NOMO-1 treated with DMSO at 0.1 percent for 48 hours (cell line): ENCODE data around the gene IFNL2.
"Not testable (repeated sequence)": the region's sequence is repeated elsewhere in the genome, so short reads cannot be mapped to it uniquely, and the experiment has no call there.

Source experiments
- DNase-seq: peaks from one replicate; lab custom pipeline; 2025; ENCODE audit not compliant: unreplicated experiment; lab: John Stamatoyannopoulos, UW

The IFNL2 gene

DNA sequence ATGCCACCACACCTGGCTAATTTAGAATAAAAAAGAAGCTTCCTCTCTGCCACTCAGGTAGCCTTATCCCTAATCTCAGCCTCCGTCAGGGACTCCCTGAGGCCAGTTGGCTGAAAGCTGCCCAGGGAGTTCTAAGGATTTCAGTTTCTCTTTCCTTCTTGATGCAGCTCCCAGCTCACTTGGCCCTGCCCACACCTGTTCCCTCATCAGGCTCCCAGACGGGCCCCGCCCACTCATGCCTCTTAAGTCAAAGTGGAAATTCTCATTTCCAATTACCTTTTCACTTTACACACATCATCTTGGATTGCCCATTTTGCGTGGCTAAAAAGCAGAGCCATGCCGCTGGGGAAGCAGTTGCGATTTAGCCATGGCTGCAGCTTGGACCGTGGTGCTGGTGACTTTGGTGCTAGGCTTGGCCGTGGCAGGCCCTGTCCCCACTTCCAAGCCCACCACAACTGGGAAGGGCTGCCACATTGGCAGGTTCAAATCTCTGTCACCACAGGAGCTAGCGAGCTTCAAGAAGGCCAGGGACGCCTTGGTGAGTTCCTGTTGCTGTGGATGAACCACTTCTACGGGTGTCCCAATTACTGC, 28.0 kb downstream of the IFNL2 start, which contains the start of gene IFNL1:
TSS of gene IFNL1 (plus strand) at position 353 of the 591 bp plus-strand sequence. CDS start at position 368, 15 bp downstream.
- no peak for DNase-seq

DNA sequence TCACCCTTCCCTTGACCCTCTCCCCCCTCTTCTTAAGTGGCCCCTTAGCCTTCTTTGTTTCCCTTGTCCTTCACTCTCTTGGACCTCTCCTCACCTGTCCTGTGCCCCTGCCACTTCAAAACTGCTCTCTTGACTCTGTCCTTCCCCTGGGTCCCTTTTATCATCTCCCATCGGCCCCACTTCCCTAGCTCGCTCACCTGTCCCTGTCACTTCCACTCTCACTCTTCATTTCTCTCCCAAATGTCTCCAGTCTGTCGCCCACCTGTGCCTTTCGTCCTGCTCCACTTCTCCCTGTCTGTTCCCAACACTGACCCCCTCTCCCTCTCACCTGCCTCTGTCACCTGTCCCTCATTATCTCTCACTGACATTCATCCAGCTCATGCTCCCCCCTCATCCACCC, 28.7 kb downstream of the IFNL2 start:
- DNase-seq, result no peak

DNA sequence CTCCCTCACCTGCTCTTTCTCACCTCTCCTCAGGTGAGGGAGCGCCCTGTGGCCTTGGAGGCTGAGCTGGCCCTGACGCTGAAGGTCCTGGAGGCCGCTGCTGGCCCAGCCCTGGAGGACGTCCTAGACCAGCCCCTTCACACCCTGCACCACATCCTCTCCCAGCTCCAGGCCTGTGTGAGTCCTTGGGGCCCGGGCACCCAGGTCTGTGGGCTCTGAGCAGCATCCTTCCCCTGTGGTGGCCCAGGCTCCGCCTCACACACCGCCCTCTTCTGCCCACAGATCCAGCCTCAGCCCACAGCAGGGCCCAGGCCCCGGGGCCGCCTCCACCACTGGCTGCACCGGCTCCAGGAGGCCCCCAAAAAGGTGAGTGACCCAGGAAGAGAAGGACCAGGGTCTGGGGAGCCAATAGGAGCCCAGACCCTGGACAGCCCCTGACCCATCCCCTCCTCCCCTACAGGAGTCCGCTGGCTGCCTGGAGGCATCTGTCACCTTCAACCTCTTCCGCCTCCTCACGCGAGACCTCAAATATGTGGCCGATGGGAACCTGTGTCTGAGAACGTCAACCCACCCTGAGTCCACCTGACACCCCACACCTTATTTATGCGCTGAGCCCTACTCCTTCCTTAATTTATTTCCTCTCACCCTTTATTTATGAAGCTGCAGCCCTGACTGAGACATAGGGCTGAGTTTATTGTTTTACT, 29.9 kb downstream of the IFNL2 start:
- DNase-seq, result no peak

DNA sequence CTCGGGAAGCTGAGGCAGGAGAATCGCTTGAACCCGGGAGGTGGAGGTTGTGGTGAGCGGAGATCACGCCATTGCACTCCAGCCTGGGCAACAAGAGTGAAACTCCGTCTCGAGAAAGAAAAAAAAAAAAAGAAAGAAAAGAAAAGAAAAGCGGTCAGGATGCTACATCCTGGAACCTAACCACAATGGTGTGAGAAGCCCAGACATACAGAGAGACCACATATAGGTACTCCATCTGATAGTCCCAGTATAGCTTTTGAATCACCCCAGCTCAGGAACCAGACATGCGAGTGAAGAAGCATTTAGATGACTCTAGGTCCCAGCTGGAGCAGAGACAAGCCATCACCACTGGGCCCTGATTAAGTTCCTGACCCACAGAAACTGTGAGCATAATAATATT, 31.2 kb downstream of the IFNL2 start:
- no peak for DNase-seq

DNA sequence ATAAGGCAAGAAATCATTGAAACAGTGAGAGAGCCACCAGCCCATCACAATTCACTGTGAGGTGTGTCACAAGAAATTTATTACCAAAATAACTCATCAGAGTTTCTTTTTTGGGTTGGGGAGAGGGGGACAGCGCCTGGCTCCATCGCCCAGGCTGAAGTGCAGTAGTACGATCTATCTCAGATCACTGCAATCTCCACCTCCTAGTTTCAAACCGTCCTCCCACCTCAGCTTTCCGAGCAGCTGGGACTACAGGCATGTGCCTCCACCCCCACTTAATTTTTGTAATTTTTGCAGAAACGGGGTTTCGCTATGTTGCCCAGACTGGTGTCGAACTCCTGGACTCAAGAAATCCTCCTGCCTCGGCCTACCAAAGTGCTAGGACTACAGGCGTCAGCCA, 31.6 kb downstream of the IFNL2 start:
- no peak for DNase-seq

DNA sequence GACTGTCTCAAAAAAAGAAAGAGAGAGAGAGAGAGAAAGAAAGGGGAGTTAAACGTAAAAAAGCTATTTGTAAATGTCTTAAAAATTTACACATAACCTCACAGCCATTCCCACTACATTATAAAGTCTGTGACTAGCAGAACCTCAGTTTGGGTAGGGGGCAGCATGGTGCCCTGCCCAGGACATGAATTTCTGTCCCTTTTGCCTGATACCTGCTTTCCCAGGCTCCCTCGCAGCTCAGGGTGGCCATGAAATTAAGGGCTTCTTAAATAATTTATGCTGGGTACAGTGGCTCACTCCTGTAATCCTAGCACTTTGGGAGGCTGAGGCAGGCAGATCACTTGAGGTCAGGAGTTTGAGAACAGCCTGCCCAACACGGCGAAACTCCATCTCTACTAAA, 32.8 kb downstream of the IFNL2 start:
- DNase-seq, result no peak

DNA sequence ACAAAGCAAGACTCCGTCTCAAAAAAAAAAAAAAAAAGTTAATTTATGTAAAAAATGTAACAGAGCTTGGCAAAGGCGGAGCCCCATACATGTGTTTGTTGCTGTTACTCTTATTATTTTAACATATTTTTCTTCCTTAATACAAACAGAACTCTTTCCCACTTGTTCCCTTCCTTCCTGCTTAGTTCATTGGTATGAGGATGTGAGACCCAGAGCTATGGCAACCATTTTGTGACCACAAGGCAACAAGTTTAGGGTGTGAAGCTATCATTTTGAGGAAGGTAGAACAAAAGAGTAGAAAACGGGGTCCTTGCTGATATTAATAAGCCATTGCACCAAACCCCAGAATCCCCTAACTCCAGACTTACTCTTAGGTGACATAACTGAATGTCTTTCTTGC, 33.4 kb downstream of the IFNL2 start:
- no peak for DNase-seq

DNA sequence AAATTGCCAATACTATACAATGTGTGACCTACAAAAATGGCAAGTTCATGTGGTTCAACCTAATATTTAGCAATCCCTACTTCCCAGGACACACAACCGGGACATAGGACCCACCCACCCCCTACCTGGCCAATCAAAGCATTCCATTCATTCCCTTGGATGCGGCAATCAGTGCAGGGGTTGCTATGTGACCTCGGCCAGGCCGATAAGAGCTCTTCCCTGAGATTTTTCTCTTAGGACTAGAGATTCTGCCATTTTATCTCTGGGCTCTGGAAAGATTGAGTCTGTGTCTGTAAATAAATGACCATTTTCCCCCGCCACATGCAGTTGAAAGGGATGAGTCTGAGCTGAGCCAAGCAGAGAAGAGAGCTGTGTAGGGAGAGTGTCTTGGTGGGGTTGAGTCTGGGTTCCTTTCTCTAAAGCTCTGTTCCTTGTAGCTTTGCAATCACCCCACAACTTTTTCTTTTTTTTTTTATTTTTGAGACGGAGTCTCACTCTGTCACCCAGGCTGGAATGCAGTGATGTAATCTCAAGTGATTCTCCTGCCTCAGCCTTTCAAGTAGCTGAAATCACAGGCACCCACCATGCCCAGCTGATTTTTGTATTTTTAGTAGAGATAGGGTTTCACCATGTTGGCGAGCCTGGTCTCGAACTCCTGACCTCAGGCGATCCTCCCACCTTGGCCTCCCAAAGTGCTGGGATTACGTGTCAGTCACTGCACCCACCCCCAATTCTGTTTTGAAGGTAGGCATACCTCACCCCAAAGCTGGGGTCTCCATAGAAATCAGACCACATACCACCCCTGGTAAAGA, 35.4 kb downstream of the IFNL2 start:
- DNase-seq, result no peak

DNA sequence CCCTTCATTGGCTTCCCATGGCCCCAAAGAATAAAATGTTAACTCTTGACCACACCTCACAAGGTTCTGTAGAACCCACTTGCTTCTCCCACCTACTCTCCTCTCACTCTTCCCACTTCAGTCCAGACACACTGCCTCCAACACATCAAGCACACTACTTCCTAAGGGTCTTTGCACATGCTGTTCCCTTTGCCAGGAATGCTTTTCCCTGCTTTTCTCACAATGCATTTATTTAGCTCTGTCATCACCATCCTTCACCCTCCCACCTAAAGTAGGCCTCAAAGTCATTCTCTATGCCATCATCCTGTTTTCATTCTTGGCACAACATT, 36.0 kb downstream of the IFNL2 start:
- no peak for DNase-seq

DNA sequence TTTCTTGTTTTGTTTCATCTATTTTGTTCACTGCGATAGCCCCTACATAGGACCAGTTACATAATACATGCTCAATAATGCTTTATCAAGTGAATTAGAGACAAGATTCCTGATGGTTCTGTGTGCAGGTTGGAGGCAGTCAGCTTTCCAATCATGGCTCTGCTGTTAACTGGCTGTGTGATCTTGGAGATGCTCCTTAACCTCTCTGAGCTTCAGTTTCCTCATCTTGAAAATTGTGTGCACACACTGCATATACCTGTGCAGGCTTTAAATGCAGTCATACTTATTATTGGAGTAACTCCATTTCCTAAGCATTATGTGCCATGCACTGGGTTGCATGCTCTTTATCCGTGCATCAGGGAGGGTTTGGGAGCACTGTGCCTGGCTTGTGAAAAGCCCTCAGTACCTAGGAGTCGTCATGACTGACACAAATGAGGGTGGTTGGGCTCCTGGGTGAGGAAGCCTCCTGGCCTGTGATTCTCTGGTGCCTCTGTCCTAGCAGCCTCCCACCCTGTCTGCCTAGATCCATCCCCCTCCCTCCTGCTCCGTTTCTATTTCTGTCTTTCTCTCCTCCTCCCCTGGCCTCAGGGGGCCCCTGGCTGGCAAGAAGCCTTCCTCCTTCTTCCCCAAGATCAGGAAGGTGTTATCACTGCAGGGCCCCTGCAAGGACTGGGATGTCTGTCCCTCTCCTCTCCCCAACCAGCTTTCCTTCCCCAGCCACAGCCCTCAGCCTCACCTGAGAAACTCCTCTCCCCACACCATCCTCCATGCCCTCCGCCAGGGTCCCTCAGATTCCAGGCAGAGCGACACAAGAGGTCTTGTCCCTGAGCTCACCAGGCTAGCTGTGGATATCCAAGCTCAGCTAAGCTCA, 36.7 kb downstream of the IFNL2 start:
- no peak for DNase-seq

DNA sequence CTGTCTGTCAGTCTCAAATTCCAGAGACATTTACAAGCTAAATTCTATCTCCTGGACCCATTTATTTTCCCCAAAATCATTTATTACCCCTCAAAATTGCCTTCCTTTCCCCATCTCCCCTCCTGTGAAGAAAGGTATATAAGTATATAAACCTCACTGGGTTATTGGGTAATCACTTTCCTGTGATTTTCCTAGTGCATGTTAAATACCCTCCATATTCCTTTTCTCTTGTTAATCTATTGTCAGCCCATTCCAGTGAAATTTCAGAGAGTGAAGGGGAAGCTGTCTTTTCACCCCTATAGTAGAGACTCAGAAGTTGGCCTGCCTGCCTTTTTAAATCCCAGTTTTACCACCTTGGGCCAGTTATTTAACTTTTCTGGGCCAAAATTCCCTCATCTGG, 37.9 kb downstream of the IFNL2 start:
- DNase-seq, result no peak

DNA sequence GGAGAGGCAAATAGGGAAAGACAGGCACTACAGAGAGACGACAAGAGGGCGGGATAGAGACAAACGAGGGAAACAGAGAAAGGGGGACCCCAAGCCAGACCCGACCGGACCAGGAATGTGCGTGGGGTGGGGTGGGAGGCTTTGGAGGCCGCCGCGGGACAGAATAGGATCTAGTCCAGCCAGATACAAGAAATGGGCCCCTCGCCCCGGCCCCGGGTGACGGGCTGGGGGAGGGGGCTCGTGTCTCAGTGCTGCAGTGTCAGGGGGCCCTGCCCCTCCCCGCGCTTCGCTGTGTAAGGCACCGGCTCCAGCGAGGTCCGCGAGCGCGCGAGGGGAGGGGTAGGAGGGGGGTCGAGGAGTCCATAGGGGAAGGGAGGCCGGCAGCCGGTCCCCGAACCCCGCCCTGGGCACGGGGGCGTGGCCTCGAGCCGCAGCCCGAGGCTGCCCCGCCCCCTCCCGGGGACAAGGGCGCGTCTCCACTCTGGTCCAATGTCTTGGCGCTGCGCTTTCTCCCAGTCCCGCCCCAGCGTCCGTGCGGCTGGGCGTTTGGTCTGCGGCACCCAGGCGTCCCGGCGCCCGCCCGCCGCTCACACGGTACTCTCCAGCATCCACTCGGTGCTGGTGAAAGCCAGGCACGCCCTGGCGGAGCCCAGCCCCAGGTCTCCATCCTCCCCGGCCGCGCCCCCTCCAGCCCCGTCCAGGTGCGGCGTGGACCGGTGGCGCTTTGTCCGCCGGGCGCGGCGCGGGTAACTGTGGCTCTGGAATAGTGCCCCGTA, 39.0 kb downstream of the IFNL2 start:
- no peak for DNase-seq

DNA sequence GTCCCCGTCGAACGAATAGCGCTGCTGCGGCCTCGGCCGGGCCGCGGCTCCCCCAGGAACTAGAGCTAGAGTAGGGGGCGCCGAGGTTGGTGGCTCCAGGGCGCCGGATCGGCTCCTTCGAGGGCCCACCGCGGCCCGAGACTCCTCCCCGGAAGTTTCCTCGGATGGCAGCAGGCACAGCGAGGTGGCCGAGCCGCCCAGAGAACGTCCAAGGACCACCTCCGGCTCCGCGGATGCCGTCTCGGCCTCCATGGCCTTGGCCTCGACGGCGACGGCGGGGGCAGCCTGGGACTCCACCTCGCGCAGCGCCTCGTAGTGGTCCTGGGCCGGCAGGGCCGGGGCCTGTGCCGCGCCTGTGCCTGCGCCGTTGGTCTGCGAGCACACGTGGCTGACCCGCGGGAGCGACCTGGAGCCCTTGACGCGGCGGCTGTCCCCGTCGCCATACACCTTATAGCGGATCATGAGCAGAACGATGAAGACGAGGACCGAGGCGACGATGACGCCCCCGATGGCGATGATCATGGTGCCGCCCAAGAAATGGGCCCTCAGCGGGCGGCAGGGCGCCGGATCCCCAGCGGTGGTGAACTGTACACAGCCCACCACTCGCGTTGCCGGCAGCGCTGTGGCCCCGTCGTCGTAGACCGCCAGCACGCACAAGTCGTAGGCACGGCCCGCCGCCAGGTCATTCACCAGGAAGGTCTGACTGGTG, 39.8 kb downstream of the IFNL2 start:
- no peak for DNase-seq

DNA sequence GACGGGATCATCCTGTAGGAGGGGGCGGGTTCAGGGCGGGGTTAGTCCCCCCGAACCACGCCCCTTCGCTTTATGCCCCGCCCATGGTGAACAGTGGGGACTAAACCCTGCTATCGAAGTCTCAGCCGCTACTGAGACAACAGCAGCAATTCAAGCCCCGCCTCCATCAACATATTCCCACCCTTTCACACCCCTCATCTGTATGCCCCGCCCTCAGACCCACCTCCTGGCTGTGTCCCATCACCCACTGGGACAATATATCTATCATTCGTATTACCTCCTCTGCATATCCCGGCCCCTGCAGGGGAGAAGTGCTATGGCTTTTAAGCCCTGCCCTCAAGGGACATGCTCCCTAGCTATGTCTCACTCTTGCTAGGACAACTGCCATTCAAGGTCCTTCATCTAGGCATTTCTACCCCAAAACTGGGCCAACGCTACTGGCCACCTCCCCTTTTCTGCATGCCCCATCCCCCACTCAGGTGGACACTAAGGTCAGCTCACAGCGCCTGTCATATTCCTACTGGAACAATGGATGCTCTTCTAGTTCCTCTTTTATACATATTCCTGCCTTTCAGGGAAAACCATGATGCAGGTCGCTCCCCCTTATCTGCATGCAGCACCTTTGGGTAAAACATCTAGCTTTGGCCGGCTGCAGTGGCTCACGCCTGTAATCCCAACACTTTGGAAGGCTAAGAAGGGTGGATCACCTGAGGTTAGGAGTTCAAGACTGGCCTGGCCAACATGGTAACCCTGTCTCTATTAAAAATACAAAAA, 40.5 kb downstream of the IFNL2 start:
- no peak for DNase-seq

DNA sequence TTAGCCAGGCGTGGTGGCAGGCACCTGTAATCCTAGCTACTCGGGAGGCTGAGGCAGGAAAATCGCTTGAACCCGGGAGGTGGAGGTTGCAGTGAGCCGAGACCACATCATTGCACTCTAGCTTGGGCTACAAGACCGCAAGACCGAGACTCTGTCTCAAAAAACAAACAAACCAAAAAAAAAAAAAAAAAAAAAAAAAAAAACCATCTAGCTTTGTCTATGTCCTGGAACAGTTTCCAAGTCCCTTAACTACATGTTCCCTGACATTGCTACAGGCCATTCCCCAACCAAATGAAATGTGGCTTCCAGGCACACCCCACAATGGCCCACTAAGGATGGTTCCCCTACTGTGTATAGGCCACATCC, 41.1 kb downstream of the IFNL2 start:
- not testable (repeated sequence) for DNase-seq

DNA sequence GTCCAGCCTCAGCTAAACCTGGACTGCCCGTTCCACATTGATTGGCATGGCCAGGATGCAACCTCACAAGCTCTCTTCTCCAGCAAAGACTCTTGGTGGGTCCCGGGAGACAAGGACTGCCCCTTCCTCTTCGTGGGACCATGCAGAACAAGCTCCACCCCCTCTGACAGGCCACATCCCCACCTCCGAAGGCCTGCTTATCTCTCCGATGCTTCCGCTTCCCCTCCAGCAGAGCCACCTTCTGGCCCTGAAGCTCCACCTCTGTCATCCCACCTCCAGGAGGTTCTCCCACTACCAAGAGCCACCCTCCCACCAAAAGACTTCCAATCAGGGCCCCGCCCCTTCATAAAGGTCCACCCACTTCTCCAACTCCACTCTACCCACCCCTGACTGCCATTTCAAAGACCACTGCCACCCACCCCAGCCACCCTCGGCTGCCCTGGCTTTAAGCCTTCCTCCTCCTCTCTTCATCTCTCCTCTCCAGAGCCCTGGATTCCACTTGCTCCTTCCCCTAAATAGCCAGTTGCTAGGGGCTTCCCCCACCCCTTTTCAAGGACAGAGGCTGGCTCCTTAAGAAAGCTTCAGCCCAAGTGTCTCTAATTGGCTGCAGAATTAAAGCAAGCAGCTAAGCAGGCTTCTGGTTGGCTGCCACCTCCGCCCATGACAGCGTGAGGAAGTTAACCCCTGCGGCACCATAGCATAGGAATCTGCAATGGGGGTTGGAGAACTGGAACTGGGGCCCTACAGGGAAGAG, 42.5 kb downstream of the IFNL2 start:
- no peak for DNase-seq

DNA sequence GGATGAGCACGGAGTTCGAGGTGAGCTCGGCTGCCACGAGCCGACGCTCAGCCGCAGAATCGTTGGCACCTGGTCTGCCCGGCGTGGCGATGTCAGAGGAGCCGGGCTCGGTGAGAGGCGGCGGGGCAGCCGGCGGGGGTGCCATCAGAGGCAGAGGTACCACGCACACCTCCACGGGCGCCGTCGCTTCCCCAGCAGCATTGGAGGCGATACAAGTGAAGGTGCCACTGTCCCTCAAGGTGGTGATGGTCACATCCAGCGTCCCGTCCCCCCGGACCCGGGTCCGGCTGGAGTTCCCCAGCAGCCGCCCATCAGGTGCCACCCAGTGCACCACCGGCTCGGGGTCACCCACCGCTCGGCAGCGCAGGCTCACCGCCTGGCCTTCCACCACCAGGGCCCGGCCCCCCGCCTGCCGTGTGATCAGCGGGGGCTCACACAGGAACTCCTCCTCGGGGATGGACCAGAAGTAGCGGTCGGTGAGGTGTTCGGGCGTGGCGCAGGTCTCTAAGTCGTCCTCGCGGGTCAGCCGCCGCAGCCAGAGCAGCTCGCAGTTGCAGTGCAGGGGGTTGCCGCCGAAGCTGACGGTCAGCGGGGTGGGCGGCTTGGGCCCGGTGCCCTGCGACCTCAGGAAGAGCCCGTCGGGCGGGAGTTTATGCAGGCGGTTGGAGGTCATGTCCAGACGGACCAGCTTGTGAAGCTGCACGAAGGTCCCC, 46.0 kb downstream of the IFNL2 start:
- no peak for DNase-seq

DNA sequence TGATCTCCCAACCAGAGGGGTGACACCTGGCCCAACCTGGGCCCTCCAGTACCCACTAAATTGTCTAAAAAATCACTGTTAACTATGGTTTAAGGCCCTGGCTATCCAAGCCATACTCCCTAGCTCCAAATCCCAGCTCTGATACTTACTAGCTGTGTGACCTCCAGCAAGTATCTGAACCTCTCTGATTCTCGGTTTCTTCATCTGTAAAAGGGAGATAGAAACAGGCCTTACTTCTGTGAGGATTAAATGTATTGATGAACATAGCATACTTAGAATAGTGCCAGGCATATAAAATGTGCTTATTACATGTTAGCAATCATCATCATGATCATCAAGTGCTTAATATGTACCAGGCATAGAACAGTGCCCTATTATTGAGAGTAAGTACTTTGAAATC, 47.7 kb downstream of the IFNL2 start:
- no peak for DNase-seq
